NCI-H460 (cell line): Measurements from ENCODE around the gene LAYN. TPM values are rescaled to one million over a fixed set of nuclear protein-coding genes. Genes with fewer than 3 reads are reported as not detected.

Source experiments
- DNase-seq: peaks from one replicate; pipeline ENCODE4 v3.0.0-alpha.2; 2016; ENCODE audit warnings: low read depth; ENCODE audit errors: extremely low read depth
- polyA plus RNA-seq: library from polyadenylated mRNA; depleted of rRNA; stranded (reverse); fragments of >200 nt; gene quantifications from 2 replicates; pipeline ENCODE4 v1.2.3, GENCODE V29; 2014; cell fraction: nucleus; rRNA removed
- total RNA-seq: library from RNA; depleted of rRNA; stranded (reverse); fragments of >200 nt; shearing (Covaris generic); gene quantifications from 2 replicates; pipeline ENCODE4 v1.2.3, GENCODE V29; 2014; rRNA removed

LAYN gene
- not detected in 2 replicates for total RNA-seq
- not detected in 2 replicates for polyA plus RNA-seq

DNA sequence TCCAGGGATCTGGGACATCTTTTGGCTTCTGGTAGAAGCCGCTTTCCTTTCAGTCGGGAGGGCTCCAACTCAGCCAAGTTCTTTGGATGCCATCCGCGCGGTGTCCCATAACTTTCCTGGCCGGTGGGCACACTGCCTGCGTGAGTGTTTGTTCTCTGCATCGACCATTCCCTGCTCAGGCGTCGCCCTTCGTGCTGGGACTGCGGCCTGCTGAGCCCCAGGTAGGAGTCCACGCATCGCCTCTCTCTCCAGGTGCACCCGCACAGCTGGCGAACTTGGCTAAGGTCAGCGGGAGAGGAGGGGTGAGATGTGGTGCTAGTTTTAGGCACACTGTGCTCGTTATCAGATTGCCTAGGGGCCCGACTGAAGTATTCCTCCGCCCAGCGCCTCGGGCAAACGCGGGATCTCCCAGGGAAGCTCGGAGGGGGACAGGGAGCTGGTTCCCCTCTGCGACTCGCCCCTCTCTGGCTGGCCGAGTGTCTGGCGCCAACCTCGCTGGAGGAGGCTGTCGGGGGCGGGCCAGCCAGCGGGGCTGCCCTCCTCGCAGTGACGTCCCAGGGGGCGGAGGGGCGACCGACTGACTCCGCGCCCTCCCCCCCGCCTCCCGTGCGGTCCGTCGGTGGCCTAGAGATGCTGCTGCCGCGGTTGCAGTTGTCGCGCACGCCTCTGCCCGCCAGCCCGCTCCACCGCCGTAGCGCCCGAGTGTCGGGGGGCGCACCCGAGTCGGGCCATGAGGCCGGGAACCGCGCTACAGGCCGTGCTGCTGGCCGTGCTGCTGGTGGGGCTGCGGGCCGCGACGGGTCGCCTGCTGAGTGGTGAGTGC, at the start of gene LAYN:
TSS of gene LAYN (plus strand) at position 607 of the 823 bp plus-strand sequence. CDS start at position 731, 124 bp downstream.
- DNase-seq = no peak

GRCh38 chr11:111494040-111494439, 46.5 kb upstream of the LAYN start:
- DNase-seq = no peak

GRCh38 chr11:111499483-111499882, 41.0 kb upstream of the LAYN start:
- no peak for DNase-seq

GRCh38 chr11:111500481-111500880, 40.0 kb upstream of the LAYN start:
- DNase-seq = no peak

DNA sequence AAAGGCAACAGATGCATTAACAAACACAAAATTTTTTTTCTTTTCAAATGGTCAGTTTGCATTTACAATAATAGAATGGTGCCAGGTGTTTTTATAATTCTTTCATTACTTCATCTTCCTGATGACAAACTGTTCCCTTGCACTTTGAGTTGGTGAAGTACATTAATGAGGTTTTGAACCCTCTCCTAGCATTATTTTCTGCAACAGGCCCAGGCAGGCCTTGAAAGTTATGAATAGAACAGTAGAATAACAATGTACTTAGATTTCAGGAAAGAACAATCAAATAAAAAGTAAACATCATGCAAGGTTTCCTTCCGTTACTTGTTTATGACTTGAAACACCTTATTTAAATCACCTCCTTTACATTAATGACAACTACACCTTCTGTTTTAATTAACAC, 37.9 kb upstream of the LAYN start:
- DNase-seq = no peak

- DNase-seq = no peak
These were observed 30.2 kb upstream of the LAYN start for GRCh38 chr11:111510311-111510710.

DNA sequence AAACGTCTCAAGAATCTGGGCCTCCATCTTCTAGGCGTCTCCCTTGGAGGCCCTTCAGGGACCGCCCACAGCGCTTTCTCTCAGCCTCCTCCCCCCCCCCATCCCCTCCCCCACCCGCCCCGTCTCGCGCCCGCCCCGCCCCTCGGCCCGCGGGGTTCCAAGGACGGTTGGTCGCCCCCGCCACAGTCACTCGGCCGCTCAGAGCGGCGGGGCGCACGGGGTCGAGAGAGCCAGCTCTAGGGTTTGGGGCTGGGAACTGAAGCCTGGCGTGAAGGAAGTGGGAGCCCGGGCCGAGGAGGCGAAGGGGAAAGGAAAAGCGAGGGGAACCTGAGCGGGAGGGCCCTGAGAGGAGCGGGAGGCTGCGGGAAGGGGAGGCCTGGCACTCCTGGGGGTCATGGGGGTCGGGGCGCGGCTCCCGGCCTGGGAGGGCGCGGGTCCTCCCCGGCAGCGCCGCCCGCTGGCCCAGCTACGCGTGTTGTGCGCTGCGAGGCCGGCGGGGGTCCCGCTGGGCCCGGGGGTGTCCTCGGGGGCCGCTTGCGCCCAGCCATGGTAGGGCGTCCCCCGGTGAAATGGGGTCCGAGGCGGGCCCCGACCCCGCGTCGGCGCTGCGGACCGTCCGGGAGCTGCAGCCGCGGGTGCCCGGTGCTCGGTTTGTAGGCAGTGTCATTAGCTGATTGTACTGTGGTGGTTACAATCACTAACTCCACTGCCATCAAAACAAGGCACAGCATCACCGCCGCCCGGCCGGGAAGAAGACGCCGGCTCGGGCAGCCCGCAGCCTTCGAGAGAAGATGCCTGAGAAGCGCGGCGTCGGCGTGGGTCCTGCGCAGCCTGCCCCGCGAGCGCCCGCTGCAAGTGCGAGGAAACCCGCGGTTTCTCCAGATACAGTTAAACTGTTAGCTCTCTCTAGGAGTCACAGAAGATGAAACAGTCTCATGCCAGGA, 28.0 kb upstream of the LAYN start, which contains the start of gene BTG4:
TSS of gene BTG4 (minus strand) at position 91 of the 944 bp plus-strand sequence. CDS start 13,610 bp downstream, outside the sequence.
- DNase-seq = no peak

DNA sequence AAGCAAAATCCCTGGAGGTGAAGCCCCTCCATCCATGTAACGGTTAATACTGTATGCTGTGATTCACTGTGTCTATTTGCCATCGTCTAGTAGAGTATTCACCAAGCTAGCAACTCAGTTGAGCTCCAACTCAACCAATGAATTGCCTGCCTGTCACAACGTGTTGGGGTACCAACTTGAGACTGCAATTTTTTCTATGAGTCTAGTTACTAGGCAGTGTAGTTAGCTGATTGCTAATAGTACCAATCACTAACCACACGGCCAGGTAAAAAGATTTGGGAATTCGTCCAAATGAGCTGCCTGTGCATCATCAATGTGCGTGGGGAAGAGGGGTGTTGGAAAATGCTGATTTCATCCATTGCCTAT, 27.3 kb upstream of the LAYN start:
- no peak for DNase-seq

- DNase-seq = no peak
These were observed 26.1 kb upstream of the LAYN start, which contains the start of gene HOATZ for GRCh38 chr11:111514216-111515031. Gene HOATZ, plus strand, starts transcription at chr11:111514778. Its CDS starts 7 bp downstream, at chr11:111514785.

GRCh38 chr11:111515591-111515990, 24.9 kb upstream of the LAYN start:
- DNase-seq = no peak

GRCh38 chr11:111518668-111519067, 21.9 kb upstream of the LAYN start:
- DNase-seq = no peak

GRCh38 chr11:111520560-111520959, 20.0 kb upstream of the LAYN start:
- no peak for DNase-seq

- DNase-seq = no peak
These were observed 19.4 kb upstream of the LAYN start for GRCh38 chr11:111521135-111521534.

GRCh38 chr11:111522426-111522825, 18.1 kb upstream of the LAYN start:
- DNase-seq = no peak

GRCh38 chr11:111523343-111523742, 17.2 kb upstream of the LAYN start:
- no peak for DNase-seq

GRCh38 chr11:111524056-111524455, 16.5 kb upstream of the LAYN start:
- DNase-seq = no peak

GRCh38 chr11:111525456-111525855, 15.1 kb upstream of the LAYN start:
- no peak for DNase-seq

DNA sequence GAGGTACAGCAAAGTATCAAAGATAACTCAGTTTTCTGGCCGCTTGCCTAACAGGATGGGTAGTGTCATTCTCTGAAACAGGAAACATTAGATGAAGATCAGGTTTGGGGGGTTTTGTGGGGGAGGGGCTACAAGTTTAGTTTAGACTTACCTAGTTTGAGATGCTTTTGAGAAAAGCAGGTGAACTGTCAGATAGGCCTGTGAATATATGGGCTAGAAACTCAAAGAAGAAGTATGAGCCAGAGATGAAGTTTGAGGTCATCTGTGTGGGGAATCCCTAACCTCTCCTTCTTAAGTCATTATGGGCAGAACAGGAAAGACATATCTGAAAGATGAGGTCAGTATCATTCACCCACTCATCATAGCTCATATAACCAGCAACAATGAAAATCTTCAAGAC, 14.0 kb upstream of the LAYN start:
- DNase-seq = no peak

DNA sequence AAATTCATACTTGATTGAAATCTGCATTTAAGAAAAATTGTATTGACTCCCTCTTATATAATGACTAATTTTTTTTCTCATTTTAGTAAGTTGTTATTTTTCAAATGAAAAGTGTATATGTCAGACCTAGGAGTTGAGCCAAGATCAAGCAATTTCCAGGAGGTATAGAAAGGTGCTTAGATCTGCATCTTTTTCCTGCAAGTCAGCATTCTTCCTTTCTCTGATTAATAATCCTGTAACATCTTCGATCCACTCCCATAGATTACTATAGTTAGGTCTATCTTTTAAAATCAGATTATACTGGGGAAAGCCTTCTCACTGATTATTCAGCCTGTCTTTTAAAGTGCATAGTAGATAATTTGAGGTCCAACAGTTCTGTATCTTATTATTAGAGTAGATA, 13.2 kb upstream of the LAYN start:
- DNase-seq = no peak

DNA sequence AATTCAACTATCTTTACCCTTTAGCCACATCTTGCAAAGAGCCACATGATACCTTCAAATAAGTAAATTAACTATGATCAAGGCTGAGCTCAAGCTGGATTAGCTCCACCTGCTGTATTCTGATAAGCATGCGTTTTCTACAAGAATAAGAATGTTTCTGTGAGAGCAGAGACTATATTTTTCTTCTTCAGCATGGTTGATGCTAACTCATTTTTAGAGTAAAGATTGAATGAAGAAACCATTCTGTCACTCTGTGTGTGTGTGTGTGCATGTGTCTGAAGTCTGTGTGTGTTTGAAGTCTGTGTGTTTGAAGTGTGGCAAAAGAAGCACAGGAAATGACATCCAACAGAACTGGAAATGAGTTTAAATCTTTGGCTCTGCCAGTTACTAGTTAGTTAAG, 12.0 kb upstream of the LAYN start:
- no peak for DNase-seq
